Esophagus muscularis mucosa (tissue), 4 donors: ENCODE measurements around the gene C15orf39.

Source experiments
- EP300 ChIP-seq: sonication (generic); formaldehyde crosslinking; IDR thresholded peaks from one replicate; pipeline ENCODE4 v1.6.1; 2017; ENCODE audit warnings: antibody characterized with exemption
- POLR2A ChIP-seq: fragments of 450-650 bp; IDR thresholded peaks from one replicate; pipeline ENCODE4 v1.6.1; 2017; ENCODE audit warnings: antibody characterized with exemption, moderate library complexity, mild to moderate bottlenecking, low read depth
- POLR2AphosphoS5 ChIP-seq, 2 donors: sonication (generic); formaldehyde crosslinking; IDR thresholded peaks; one replicate each; pipeline ENCODE4 v1.6.1; 2017; ENCODE audit warnings: antibody characterized with exemption in 2 of 2
- TF ChIP-seq, protein P1 (sequence below), 3 experiments: fragments of 200-600 bp in 2 of 3; fragments of 450-650 bp in 1 of 3; sonication (generic) in 2 of 3; IDR thresholded peaks; one replicate each; pipeline ENCODE4 v1.5.1; 2017 to 2019; ENCODE audit warnings: antibody characterized with exemption in 3 of 3, mild to moderate bottlenecking in 2 of 3, moderate library complexity in 1 of 3

DNA sequence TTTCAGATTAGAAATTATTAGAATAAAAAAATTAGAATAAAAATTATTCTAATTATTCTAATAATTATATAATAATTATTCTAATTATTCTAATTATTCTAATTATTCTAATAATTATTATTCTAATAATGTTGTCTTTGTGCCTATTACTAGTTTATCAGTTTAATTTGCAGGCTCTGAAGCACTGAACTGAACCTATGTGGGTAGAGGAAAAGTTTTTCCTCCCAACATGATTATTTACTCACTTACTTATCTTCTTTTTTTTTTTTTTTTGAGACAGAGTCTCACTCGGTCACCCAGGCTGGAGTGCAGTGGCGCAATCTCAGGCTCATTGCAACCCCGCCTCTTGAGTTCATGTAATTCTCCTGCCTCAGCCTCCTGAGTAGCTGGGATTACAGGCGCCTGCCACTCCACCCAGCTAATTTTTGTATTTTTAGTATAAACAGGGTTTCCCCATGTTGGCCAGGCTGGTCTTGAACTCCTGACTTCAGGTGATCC is 39.7 kb upstream of the C15orf39 start:
- TF ChIP-seq, protein P1, sequence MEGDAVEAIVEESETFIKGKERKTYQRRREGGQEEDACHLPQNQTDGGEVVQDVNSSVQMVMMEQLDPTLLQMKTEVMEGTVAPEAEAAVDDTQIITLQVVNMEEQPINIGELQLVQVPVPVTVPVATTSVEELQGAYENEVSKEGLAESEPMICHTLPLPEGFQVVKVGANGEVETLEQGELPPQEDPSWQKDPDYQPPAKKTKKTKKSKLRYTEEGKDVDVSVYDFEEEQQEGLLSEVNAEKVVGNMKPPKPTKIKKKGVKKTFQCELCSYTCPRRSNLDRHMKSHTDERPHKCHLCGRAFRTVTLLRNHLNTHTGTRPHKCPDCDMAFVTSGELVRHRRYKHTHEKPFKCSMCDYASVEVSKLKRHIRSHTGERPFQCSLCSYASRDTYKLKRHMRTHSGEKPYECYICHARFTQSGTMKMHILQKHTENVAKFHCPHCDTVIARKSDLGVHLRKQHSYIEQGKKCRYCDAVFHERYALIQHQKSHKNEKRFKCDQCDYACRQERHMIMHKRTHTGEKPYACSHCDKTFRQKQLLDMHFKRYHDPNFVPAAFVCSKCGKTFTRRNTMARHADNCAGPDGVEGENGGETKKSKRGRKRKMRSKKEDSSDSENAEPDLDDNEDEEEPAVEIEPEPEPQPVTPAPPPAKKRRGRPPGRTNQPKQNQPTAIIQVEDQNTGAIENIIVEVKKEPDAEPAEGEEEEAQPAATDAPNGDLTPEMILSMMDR (IDR thresholded peaks at IDR 0.05) = no peak
- TF ChIP-seq POLR2A (no peak), POLR2AphosphoS5 (IDR thresholded peaks at IDR 0.05) (no peak), EP300 (no peak)
